Fibroblast of skin of right biceps (primary cell): ENCODE measurements around the gene GNAI1.
A peak's percentile ranks its signal among the peaks of the same experiment; 100 is the strongest.

Experiments used
- DNase-seq: peaks from one replicate; pipeline ENCODE4 v3.0.0-alpha.2; 2013

GNAI1 gene

DNA sequence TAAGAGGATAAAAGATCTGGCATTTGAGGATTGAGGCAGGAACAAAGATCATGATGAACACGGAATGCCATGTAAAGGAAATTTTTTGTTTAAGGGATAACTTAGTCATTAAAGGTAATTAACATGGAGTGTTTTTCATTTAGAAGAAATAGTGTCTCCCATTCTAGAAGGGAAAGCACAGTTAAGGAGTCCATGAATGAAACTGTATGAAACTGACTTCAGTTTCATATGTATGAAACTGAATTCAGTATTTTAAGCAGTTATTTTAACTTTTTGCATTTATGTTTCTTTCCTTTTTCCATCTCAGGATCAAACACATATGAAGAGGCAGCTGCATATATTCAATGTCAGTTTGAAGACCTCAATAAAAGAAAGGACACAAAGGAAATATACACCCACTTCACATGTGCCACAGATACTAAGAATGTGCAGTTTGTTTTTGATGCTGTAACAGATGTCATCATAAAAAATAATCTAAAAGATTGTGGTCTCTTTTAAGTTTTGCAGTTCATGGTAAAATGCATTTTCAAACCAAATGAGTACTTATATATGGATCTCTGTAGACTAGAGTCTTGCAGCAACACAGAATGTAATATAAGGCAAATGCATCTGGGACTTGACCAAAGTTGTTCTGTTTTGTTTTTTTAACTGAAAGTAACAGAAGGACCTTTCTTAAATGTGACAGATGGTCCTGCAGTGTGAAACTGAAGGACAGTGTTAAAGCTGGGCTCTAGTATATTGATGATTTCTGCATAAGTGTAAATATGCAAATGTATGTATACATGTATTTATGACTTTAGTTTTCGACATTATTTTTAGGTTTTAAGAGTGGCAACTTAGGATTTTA, 82.6 kb downstream of the GNAI1 start:
- DNase-seq = no peak

DNA sequence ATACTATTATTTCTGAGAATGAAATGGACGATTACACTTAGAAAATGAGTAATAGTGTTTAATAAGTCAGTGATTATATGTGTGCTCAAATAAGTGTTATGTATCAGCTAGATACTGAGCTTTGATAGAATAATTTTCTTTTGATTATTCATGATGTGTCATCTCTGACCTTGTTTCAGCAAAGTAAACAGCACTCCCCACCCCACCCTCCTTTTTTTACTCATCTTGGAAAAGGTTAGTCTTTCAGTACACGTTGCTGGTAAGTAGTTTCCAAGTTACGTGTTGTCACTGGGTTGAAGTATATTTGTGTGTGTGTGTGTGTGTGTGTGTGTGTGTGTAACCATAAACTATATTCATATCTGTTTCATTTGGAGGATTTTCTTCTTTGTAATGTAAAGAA, 84.1 kb downstream of the GNAI1 start:
- DNase-seq = peak; percentile 79

DNA sequence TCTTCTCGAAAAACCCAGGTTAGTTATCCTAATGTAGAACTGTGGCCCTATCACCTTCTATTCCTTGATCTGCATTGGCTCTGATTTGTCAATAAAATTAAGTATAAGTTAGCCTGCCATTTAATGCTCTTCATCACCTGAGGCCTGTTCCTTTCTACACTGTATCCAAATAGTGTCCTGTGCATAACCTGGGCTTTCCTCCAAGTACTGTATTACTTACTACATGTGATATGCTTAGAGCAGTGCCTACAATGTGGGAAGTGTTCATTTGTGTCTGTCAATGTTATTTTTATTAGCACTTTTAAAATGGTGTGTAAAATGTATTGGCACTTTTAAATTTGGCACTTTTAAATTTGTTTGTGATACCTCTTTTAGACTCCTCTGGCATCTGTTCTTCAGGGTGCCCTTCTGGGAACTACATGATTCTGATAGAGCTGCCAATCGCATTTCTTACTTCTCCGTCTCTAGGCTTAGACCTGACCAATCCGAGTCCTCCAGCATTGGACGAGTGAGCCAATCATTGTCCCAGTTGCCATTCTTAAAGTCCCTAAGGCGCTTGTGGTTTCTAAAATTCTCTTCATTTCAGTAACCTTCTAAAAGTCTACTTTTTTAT, 85.5 kb downstream of the GNAI1 start:
- DNase-seq = no peak

DNA sequence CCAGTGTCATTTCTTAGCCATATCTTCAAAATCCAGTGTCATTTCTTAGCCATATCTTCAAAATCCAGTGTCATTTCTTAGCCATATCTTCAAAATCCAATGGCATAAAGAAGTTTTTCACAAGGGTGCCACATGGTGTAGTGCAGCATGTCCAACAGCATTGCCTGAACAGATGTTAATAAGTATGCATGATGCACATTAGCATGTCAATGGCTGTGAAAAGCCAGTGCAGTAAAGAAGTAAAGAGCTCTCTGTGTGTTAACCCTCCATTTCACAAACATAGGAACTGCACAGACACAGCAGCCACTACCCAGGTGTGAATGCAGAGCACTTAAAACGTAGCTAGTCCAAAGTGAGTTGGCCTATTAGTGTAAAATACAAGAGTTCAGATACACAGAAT, 89.8 kb downstream of the GNAI1 start:
- no peak for DNase-seq

DNA sequence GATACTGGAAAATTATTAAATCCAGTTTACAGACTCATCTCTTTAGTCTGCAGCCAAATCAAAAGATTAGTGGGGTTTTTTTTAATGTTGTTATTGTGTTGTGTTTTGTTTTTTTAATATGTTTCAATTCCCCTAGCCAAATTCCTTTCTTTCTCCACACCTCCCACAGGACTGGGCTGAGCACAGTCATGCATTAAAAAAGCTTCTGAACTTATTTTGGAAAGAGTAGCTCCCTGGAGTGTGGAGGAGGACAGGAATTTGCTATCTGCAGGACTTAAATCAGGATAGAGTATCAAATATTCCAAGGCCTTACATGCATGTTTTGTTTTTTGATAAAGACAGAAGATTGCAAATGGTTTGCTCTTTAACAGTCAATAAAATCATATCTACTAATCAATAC, 90.7 kb downstream of the GNAI1 start:
- peak; percentile 26 for DNase-seq

DNA sequence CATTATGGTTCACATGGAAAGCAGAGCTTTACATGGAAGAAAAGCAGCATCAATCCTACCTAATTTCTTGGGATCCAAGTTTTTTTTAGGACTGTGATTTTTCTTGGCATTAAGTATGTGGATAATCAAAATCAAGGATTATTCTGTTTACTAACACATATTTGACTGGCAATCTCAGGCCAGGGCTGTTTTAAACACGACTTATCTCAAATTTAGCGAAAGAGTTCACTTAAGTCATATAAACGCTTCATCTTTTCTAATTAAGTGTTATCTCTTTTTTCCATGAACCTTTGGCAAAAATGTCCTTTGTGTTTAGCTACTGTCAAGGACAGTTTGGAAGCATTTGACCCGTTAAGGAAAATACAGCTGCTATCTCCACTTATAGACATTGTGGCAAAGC, 92.0 kb downstream of the GNAI1 start:
- DNase-seq = no peak

DNA sequence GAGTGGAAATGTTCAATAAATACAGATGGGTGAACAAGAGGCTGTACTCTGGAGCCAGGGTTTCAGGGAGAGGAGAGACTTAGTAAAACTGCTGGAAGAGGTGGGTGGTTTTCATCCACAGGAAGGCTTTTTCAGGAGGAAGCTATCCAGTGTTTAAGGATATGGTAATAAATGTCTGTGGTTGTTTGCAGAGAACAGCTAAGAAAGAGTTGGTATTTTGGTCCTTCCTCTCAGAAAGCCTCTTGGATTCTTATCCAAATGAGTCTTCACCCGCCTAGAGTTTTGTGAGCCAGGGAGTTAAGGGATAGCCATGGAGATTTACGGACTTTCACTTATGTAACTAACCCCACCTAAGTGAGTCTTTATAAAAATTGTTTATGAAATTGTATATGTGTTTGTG, 95.7 kb downstream of the GNAI1 start:
- no peak for DNase-seq

DNA sequence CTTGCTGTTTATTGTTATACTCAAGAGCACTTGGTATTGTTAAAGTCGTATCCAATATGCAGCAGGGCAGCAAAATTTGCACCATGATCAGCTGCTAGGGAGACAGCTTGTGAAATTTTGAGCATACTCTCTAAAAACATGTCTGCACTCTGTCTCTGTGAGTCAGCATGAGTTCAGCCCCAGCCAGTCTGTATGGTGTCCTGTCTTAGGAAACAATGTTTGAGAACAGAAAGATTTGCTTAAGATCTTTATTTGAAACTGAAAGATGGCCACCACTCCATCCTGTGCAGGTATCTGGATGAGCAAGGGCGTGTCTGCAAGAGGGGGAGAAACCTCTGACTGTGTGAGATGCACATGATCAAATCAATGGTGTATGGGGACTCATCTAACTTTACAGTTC, 97.1 kb downstream of the GNAI1 start:
- DNase-seq = peak; percentile 44

DNA sequence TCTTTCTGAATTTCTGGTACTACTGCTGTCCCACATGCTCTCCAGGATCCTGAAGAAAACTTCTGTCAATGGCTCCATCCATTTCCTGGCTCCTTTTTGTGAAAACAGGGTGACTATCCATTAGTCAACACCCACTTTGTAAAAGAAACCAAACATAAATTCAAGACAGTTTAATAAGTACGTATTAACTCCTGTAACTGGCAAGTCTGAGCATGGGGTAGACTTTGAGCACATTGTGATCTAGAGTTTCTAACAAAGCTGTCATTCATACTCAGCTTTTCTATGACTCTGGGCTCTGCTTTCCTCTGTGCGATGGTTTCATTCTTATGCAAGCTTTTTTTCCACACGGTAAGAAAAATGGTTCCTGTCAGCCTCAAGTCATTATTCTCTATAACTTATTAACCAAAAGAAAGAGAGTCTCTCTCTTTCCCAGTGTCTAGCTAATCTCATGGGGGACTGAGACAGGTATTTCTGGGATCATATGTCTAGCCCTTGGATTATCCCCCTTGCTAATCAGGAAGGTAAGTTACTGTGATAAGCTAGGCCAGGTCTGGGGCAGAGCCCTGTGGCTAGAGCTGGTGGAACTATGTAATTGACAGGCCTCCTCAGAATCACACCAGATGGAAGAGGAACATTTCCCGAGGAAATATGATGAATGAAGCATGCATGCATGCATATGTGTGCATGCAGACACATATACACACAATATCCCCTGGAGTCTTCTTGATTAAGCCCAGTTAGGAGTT, 98.5 kb downstream of the GNAI1 start:
- DNase-seq = no peak

DNA sequence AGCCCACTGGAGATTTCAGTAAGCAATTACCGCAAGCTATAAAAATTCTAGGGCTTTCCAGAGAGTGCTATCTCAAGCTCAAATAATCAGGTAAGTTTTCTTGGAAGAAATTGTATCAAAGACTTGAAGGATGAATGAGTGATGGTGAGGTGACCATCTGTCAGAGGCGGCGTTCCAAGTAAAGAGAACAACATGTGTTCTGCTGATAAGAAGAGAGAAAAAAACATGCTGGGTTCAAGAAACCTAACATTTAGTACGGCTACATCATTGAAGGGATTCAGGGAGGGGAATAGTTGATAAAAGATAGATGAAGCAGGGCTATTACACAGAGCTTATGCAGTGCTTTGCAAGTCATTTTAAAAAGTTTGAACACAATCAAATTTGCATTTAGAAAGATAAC, 100.7 kb downstream of the GNAI1 start:
- no peak for DNase-seq

DNA sequence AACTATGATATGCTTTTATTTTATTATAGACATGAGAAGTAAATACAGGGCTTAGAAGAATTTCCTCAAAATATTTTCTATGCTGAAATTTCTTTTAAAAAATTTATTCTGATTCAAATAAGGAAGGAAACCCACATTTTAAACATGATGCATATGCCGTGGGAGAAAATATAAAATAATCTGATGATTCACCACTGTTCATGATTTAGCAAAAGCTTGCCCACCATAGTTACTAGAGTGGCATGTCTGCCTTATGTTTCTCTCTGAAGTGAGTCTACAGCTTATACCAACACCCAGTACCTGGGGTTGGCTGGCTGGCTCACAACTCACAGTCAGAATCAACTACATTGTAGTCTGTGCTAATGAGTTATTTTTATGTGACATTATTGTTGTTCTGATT, 102.0 kb downstream of the GNAI1 start:
- DNase-seq = no peak

DNA sequence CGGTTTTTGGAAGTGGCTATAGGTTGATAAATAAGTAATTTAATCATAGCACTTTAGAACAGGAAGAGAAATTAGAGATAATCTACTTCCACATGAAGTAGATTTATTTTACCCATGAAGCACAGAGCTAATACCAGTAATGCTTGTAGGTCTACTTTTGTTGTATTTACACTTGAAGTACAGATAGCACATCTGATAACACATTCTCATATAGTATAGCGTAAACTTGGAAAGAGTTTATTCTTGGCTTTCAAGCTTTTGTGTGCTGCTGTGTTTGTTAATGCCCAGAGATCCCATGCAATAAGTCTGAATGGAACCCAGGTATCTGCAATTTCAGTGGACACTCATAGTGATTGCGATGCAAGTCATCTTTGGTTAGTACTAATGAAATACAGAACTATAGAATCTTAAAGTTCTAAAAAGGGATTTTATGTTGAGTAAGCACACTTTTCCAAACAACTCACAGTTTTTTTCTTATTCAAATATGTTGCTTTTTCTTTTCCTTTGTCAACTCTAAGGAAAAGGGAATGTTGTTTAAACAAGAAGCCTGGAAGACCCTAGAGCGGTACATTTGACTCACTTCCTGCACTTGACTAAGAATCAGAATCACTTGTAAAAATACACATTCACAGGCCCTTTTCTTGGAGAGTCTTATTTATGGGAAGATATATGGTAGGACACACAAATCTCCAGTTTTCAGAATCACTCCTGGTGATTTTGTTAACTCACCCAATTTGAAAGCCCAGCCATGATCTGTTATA, 105.8 kb downstream of the GNAI1 start:
- no peak for DNase-seq

DNA sequence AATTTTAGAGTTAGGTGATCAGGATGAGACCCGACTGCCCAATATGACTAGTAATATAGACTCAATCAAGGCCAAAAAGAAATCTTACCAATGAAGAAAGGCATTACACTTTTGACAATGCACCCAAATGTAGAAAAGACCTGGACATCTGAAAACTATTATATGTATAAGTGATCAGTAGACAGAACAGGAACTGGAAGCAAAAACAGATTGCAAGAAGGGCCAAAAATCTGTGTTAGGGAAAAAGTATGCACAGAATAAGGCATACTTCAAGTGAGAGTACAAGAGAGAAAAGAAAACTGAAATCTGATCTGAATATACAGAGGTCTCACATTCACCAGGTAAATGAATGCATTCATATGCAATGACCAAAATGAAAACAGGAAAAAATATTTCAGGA, 107.0 kb downstream of the GNAI1 start:
- no peak for DNase-seq

DNA sequence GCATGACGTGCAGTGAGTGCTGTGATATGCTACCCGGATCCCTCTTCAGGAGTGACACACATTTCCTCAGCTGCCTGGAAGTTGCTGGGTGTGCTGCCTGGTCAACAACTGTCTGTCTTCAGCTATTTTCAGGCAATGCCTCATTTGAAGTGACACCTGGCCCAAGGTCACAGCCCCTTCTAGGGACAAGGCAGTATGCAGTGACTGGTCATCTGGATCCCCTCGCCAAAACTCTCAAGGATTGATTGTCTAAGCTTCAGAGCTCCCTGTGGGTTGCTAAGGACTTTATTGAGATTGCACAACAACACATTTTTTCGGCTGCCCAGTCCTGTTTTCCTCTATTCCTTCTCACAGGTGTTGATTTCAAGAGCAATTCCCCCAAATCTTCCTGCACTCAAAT, 108.8 kb downstream of the GNAI1 start:
- DNase-seq = no peak

DNA sequence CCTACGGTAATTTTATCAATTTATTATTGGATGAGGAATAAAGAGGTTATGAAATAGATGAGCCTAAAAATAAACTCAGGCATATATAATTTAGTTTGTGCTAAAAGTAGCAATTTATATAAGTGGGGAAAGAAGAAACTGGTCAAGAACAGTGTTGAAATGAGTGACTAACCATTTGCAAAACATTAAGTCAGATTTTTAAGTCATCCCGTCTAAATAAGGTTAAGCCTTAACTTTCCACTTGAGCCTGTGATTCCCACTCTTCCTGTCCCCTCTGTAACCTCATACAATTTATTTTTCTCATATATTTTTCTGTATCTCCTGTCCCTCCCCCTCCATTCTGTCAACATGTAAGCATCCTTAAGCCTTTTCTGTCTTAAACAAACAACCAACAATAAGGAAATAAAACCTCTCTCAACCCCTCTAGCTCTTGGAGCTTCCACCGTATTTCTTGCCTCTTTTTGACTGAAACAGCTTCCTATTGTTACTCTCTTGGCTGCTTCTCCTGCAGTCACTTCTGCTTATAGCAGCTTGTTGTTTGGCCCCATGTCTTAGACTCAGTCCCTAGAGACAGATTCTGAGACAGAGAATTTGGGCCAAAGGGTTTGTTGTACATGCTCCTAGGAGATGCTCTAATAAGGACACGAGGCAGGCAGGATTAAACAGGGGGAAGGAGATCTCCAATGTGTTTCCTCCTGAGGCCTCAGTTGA, 109.7 kb downstream of the GNAI1 start:
- peak; percentile 20 for DNase-seq

DNA sequence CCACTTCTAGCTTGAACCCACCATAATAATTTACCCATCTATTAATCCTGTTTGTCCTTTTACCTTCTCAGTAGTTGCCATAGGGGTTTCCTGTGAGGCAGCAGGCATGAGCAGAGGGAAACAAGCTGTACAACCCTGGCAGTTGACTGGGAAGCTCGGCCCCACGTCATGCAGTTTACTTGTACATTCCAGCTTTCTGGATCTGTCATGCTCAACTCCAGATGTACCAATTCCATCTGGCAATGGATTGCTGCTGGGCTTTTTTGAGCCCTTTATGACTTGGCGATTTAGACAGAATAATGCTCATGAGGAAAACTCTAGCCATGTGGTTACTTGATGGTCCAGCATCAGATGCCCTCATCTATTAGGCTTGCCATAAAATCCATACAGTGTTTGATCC, 112.5 kb downstream of the GNAI1 start:
- peak; percentile 23 for DNase-seq

DNA sequence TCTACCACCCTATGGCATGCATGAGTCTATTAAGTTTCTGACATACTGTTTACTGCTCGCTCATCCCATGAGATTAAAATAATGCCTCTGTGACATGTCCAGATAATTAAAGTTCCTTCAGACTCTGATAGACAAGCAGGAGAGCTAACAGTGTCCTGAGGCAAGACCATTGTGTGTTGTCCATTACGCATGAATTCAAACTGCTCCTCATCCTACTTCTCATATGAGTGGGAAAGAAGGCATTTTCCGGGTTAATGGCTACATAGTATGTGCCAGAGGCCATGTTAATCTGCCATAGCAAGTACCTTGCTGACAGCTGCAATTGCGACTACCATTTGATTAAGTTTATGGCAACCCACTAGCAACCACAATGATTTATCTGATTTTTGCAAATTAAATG, 113.3 kb downstream of the GNAI1 start:
- no peak for DNase-seq

DNA sequence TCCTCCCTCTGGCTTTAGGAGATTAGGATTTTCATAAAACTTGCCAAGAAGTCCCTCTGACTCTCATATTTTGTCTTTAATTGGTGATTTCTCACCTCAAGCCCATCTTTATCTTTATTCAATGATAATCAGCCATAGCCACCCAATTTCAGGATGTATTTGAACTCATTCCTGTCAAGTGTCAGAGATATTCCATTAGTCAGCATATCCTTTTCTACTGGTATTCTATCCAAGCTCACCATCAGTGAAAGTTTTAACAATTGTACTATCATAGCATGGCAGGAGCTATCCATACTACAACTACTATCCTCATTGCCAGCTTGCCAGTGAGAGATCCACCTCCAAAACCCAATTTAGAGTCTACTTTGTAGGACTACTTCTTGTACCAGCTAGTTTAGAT, 114.6 kb downstream of the GNAI1 start:
- DNase-seq = no peak

DNA sequence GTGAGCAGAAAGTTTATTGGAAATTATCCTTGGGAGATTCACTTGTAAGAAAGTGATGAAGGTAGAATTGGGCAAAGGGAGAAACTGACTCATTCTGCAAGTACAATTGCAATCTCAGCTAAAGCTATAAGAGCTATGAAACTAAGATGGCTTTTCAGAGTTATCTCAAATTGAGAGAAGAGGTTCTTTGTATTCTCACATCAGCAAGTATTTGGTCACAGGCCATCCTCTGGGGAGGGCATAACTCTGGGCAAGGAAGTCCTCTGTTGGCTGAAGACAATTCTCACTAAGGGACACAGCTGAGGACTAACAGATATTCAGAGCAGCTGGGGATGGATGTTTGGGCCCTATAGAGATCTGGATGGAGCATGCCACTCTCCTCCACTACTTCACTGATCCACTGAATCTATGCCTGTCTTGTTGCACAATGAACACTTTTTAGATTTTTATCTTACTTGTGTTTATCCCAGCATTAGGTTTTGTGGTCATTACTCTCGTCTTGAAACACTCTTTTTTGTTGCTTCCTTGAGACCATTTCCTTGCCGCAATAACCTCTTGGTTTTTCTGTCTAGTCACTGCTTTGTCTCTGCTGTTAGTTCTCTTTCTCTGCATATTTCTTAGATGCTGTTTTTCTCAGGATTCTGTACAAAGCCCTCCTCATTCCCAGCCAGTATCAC, 115.1 kb downstream of the GNAI1 start:
- DNase-seq = no peak

DNA sequence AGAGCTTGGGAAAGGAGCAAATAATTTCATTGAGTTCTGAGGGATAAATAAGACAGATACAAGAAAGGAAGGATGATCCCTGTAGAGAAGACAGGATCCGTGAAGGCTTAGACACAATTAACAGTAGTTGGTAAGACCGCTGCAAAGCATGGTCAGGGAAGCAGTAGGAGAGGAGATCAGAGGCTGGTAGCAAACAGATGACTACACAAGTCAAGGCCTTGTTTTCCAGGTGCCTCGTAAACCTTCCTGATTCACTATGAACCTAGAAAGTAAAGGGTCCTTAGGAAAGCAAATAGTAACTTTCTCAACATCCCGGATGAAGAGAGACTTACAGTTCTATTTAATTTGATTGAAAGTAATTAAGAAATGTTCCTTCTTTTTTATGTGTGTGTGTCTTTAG, 118.6 kb downstream of the GNAI1 start:
- DNase-seq = no peak

DNA sequence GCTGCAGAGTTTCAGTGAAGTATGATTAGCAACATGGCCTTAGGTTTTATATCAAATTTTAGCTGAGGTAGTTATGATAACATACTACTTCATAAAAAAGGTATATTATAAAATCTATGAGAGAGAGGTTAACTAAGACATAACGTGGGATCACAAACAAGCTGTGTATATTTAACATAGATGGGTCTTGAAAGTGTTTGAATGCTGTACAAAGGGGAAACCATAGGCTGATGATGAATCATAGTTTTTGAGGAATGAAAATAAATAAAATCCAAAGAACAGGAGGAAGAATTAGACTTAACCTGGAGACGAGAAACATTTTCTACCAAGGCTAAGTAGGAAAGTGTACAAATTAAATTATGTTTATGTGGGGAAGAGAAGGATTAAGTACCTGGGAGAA, 119.0 kb downstream of the GNAI1 start:
- no peak for DNase-seq

DNA sequence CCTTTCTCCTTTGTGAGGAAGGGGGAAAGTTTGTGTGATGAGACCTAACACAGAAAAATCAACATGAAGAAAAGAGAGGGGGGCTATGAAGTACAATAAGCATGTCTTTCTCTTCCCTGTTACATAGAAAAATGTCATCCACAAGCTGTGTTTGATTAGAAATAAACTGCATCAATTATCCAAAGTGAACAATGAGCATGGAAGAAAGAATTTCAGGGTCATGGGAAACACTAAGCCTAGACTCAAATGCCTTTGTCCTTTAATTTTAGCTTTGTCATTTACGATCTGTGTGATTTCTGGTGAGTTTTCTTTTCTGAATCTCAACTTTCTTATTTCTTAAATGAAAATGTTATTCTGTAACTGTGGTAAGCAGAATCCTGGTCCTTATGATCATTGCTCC, 121.0 kb downstream of the GNAI1 start:
- DNase-seq = no peak
